Liver (tissue), 3 donors: ENCODE results near the gene ATP2C1.

ENCODE experiments used
- EGR1 ChIP-seq, 2 donors: IDR thresholded peaks; 2 replicates each; pipeline ENCODE4 v1.6.1; 2016 to 2018; ENCODE audit warnings: antibody characterized with exemption in 2 of 2, low read depth in 2 of 2
- HNF4G ChIP-seq: IDR thresholded peaks from 2 replicates; pipeline ENCODE4 v1.6.1; 2016; ENCODE audit warnings: antibody characterized with exemption
- JUND ChIP-seq, 2 donors: IDR thresholded peaks; 2 replicates each; pipeline ENCODE4 v1.6.1; 2016; ENCODE audit warnings: antibody characterized with exemption in 2 of 2
- NR2F2 ChIP-seq: IDR thresholded peaks from 2 replicates; pipeline ENCODE4 v1.6.1; 2016; ENCODE audit warnings: antibody characterized with exemption
- RAD21 ChIP-seq, 2 donors: IDR thresholded peaks; 2 replicates each; pipeline ENCODE4 v1.6.1; 2016; ENCODE audit warnings: antibody characterized with exemption in 2 of 2, mild to moderate bottlenecking in 2 of 2
- RXRA ChIP-seq, 2 donors: IDR thresholded peaks; 2 replicates each; pipeline ENCODE4 v1.6.1; 2017 to 2018; ENCODE audit warnings: antibody characterized with exemption in 2 of 2, mild to moderate bottlenecking in 1 of 2
- TAF1 ChIP-seq: conservative IDR thresholded peaks from 2 replicates; pipeline ENCODE4 v1.6.1; 2016; ENCODE audit warnings: antibody characterized with exemption, mild to moderate bottlenecking
- YY1 ChIP-seq: IDR thresholded peaks from 2 replicates; pipeline ENCODE4 v1.6.1; 2016; ENCODE audit warnings: antibody characterized with exemption, mild to moderate bottlenecking
- TF ChIP-seq, protein P1 (sequence below): fragments of 150-350 bp; IDR thresholded peaks from 2 replicates; pipeline ENCODE4 v1.5.1; 2017; ENCODE audit warnings: improper control_type of control experiment, low read depth, low read length; ENCODE audit not compliant: missing input control
- TF ChIP-seq, protein P2 (sequence below): IDR thresholded peaks from 2 replicates; pipeline ENCODE4 v1.6.1; 2016; ENCODE audit warnings: antibody characterized with exemption
- TF ChIP-seq, protein P3 (sequence below): IDR thresholded peaks from 2 replicates; pipeline ENCODE4 v1.6.1; 2016; ENCODE audit warnings: antibody characterized with exemption
- donor health status: healthy.
- donor health status: healthy.

DNA sequence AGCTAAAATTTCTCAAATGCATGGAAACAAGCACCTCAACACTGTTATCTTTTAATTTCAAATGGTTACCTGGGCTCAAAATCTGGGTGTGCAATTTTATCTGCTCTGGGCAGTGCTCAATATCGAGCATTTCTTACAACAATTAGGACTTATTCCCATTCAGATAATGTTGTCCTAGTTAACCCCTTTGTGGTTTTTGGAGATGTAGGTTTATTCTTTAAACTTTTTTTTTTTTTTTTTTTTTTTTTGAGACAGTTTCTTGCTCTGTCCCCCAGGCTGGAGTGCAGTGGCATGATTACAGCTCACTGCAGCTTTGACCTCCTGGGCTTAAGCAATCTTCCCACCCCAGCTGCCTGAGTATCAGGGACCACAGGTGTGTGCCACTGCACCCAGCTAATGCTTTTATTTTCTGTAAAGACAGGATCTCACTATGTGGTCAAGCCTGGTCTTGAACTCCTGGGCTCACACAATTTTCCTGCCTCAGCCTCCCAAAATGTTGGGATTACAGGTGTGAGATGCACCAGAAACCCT, 4.4 kb upstream of the ATP2C1 start:
- TF ChIP-seq, protein P1, sequence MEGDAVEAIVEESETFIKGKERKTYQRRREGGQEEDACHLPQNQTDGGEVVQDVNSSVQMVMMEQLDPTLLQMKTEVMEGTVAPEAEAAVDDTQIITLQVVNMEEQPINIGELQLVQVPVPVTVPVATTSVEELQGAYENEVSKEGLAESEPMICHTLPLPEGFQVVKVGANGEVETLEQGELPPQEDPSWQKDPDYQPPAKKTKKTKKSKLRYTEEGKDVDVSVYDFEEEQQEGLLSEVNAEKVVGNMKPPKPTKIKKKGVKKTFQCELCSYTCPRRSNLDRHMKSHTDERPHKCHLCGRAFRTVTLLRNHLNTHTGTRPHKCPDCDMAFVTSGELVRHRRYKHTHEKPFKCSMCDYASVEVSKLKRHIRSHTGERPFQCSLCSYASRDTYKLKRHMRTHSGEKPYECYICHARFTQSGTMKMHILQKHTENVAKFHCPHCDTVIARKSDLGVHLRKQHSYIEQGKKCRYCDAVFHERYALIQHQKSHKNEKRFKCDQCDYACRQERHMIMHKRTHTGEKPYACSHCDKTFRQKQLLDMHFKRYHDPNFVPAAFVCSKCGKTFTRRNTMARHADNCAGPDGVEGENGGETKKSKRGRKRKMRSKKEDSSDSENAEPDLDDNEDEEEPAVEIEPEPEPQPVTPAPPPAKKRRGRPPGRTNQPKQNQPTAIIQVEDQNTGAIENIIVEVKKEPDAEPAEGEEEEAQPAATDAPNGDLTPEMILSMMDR, result no peak
- TF ChIP-seq YY1, result no peak
- no peak for TF ChIP-seq JUND (IDR thresholded peaks at IDR 0.05)
- no peak for TF ChIP-seq NR2F2
- TF ChIP-seq TAF1, result no peak
- TF ChIP-seq, protein P2, sequence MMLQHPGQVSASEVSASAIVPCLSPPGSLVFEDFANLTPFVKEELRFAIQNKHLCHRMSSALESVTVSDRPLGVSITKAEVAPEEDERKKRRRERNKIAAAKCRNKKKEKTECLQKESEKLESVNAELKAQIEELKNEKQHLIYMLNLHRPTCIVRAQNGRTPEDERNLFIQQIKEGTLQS, result no peak
- no peak for TF ChIP-seq RXRA (IDR thresholded peaks at IDR 0.05)
- TF ChIP-seq, protein P3, sequence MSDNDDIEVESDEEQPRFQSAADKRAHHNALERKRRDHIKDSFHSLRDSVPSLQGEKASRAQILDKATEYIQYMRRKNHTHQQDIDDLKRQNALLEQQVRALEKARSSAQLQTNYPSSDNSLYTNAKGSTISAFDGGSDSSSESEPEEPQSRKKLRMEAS, result no peak
- TF ChIP-seq HNF4G, result no peak
- TF ChIP-seq EGR1 (IDR thresholded peaks at IDR 0.05; ENCODE audit: low read depth in 2 of 2), result no peak
- TF ChIP-seq RAD21 (IDR thresholded peaks at IDR 0.05), result no peak
